K562 (cell line): Measurements from ENCODE around the gene AMZ2. TPM values are rescaled to one million over a fixed set of nuclear protein-coding genes. Genes with fewer than 3 reads are reported as not detected.
A peak's percentile ranks its signal among the peaks of the same experiment; 100 is the strongest.

Source experiments
- ATAC-seq: fragments of 200-7000 bp; cut with Tn5 transposase; 3 replicates; pipeline ENCODE4 v1.9.1; 2020; ENCODE audit warnings: moderate library complexity
- BruUV-seq: library from RNA; stranded (reverse); fragments of 400-500 nt; replicated peaks from 2 replicates; lab custom pipeline; 2021; lab: Mats Ljungman, UMichigan
- CTCF ChIA-PET: fragments of 300-600 bp; formaldehyde crosslinking; extraction: SDS; loops from one replicate; lab custom pipeline; 2021; ENCODE audit warnings: low intra/inter-chr PET ratio; lab: Yijun Ruan, JAX
- POLR2A ChIA-PET: fragments of 300-600, 350-650 bp; sonication (Branson Sonifier 250); formaldehyde crosslinking; extraction: SDS; loops from one replicate; lab custom pipeline; 2021; ENCODE audit warnings: antibody characterized with exemption, inconsistent platforms; lab: Yijun Ruan, JAX
- DNase-seq, 4 experiments: peaks; one replicate each; pipeline versions ENCODE4 v3.0.0 to v3.0.0-alpha.2; 2011 to 2018; ENCODE audit warnings: low spot score in 3 of 4, mixed read lengths in 3 of 4; ENCODE audit errors: extremely low read depth in 1 of 4
- FAIRE-seq: peaks from 2 replicates; lab custom pipeline; 2011; peaks lifted over from hg19 to GRCh38; lab: Jason Lieb, UNC
- H2AFZ ChIP-seq: 2 replicates; pipeline ENCODE4 v1.6.0; 2011; ENCODE audit warnings: low read depth, low read length, control low read depth, inconsistent platforms
- H3K27ac ChIP-seq: fragments of 200-600 bp; 3 replicates; pipeline ENCODE4 v1.8.0; 2011; ENCODE audit warnings: low read depth, mild to moderate bottlenecking, control low read depth, inconsistent platforms, low read length, moderate library complexity, mixed read lengths; ENCODE audit errors: extremely low read depth
- H3K27me3 ChIP-seq, 2 experiments: fragments of 300-600 bp in 1 of 2; 2 replicates in 1 of 2; 3 replicates in 1 of 2; pipeline versions ENCODE4 v1.6.0 to v1.8.0; 2011; ENCODE audit warnings: inconsistent platforms in 2 of 2, low read length in 2 of 2, mild to moderate bottlenecking in 1 of 2, mixed read lengths in 1 of 2, moderate library complexity in 1 of 2; ENCODE audit not compliant: control insufficient read depth in 2 of 2, insufficient read depth in 2 of 2
- H3K36me3 ChIP-seq: fragments of 300-600 bp; 3 replicates; pipeline ENCODE4 v1.8.0; 2011; ENCODE audit warnings: mild to moderate bottlenecking, low read length, inconsistent platforms; ENCODE audit not compliant: control insufficient read depth, insufficient read depth
- H3K4me1 ChIP-seq, 2 experiments: fragments of 200-600 bp in 1 of 2; replicated peaks in 1 of 2; 2 replicates in 1 of 2; 3 replicates in 1 of 2; pipeline versions ENCODE4 v1.5.1 to v1.8.0; 2011; ENCODE audit warnings: inconsistent platforms in 2 of 2, low read length in 2 of 2, mild to moderate bottlenecking in 1 of 2, mixed read lengths in 1 of 2, moderate library complexity in 1 of 2; ENCODE audit not compliant: control insufficient read depth in 2 of 2, insufficient read depth in 2 of 2
- H3K4me2 ChIP-seq: 2 replicates; pipeline ENCODE4 v1.6.1; 2011; ENCODE audit warnings: low read length, control low read depth, inconsistent platforms, mixed read lengths; ENCODE audit not compliant: insufficient read depth
- H3K4me3 ChIP-seq: fragments of 200-600 bp; sonication (generic), shearing (Covaris generic); 2 replicates; pipeline ENCODE4 v1.5.1; 2016; ENCODE audit warnings: control low read depth, inconsistent platforms
- H3K79me2 ChIP-seq: fragments of 200-600 bp; 3 replicates; pipeline ENCODE4 v1.8.0; 2011; ENCODE audit warnings: low read length, inconsistent platforms; ENCODE audit not compliant: control insufficient read depth, insufficient read depth
- H3K9ac ChIP-seq, 2 experiments: 2 replicates each; pipeline versions ENCODE4 v1.6.0 to v1.6.1; 2011; ENCODE audit warnings: low read depth in 2 of 2, low read length in 2 of 2, control low read depth in 1 of 2, inconsistent platforms in 1 of 2, mild to moderate bottlenecking in 1 of 2, mixed read lengths in 1 of 2; ENCODE audit not compliant: insufficient read depth in 1 of 2
- H3K9me1 ChIP-seq: one replicate; pipeline ENCODE4 v1.6.0; 2011; ENCODE audit warnings: inconsistent platforms, mild to moderate bottlenecking, low read length, moderate library complexity; ENCODE audit not compliant: control insufficient read depth, insufficient read depth
- H3K9me3 ChIP-seq: replicated peaks from 2 replicates; pipeline ENCODE4 v1.5.1; 2011; ENCODE audit warnings: low read depth, low read length, inconsistent platforms; ENCODE audit not compliant: control insufficient read depth, insufficient read depth
- H4K20me1 ChIP-seq: replicated peaks from 2 replicates; pipeline ENCODE4 v1.6.1; 2011; ENCODE audit warnings: low read length, inconsistent platforms, mixed read lengths; ENCODE audit not compliant: control insufficient read depth, insufficient read depth
- CC2D1A ChIP-seq: fragments of 450-650 bp; IDR thresholded peaks from 2 replicates; pipeline ENCODE4 v1.6.1; 2017; ENCODE audit warnings: mild to moderate bottlenecking
- EGR1 ChIP-seq: fragments of 450-650 bp; conservative IDR thresholded peaks from 2 replicates; pipeline ENCODE4 v1.6.1; 2017; ENCODE audit warnings: mild to moderate bottlenecking
- HDAC2 ChIP-seq: fragments of 450-650 bp; IDR thresholded peaks from 2 replicates; pipeline ENCODE4 v1.6.1; 2016; ENCODE audit warnings: mild to moderate bottlenecking
- KDM5B ChIP-seq: fragments of 200-600 bp; sonication (generic); IDR thresholded peaks from 2 replicates; pipeline ENCODE4 v1.6.1; 2012; ENCODE audit warnings: low read depth, mild to moderate bottlenecking, moderate library complexity, low read length, control low read depth, inconsistent platforms; ENCODE audit not compliant: insufficient replicate concordance
- SMC3 ChIP-seq: conservative IDR thresholded peaks from 2 replicates; pipeline ENCODE4 v1.6.1; 2011; ENCODE audit warnings: low read depth, low read length, improper control_type of control experiment; ENCODE audit not compliant: insufficient read depth
- U2AF2 ChIP-seq: fragments of 200-400 bp; formaldehyde crosslinking; optimal IDR thresholded peaks from 2 replicates; pipeline ENCODE3; 2017; ENCODE audit warnings: low read depth, mild to moderate bottlenecking, low read length
- WGBS: fragments of 100-300 bp; shearing (Covaris generic); methylation state at CpG from one replicate; pipeline ENCODE4 v1.1.6; 2016; ENCODE audit warnings: low coverage, mixed read lengths; ENCODE audit not compliant: insufficient coverage; ENCODE audit errors: missing lambda C conversion rate; 5-methylcytosine and 5-hydroxymethylcytosine counted together
- in situ Hi-C: fragments of 300-500 bp; cut with MboI; formaldehyde crosslinking; loops from 4 replicates; pipeline ENCODE4 v1.15.0; 2018; ENCODE audit warnings: inconsistent platforms, mixed read lengths
- intact Hi-C: fragments of 100-400 bp; cut with micrococcal nuclease; formaldehyde crosslinking; loops from 2 replicates; pipeline ENCODE4 v1.14.2; 2022
- polyA plus RNA-seq, 8 experiments: library from polyadenylated mRNA; depleted of rRNA in 4 of 8; stranded (reverse) in 5 of 8; unstranded in 3 of 8; fragments of >200 nt; fragmentation: Nextera tagmentation in 2 of 8; fragmentation: Illumina TruSeq in 1 of 8; extraction: Ambion mirVana in 2 of 8; extraction: Trizol in 1 of 8; gene quantifications; 2 replicates each; pipeline versions ENCODE4 v1.2.1 to v1.2.3, GENCODE V29; 2011 to 2014; ENCODE audit warnings: inconsistent platforms in 1 of 8, missing spikeins in 1 of 8
- total RNA-seq, 7 experiments: library from RNA; depleted of rRNA in 6 of 7; stranded (reverse); fragments of >200 nt in 6 of 7; fragmentation: Illumina TruSeq in 2 of 7; extraction: Trizol in 2 of 7; gene quantifications; 2 replicates each; pipeline versions ENCODE4 v1.2.1 to v1.2.3, GENCODE V29; 2011 to 2021; ENCODE audit warnings: low replicate concordance in 1 of 7
- TF ChIP-seq, protein P1 (sequence below): fragments of 250-450 bp; sonication (Bioruptor Pico); IDR thresholded peaks from 2 replicates; pipeline ENCODE4 v1.4.0; 2020; ENCODE audit warnings: mild to moderate bottlenecking
- TF ChIP-seq, protein P2 (sequence below): fragments of 450-650 bp; IDR thresholded peaks from 2 replicates; pipeline ENCODE4 v1.6.1; 2016; ENCODE audit warnings: low read depth, mild to moderate bottlenecking, moderate library complexity

The AMZ2 gene
- total and polyA plus RNA-seq, 9 of the 15 experiments (the other 6 are each of a cell fraction or from before 2014, with no cell fraction given): 22.6 to 92.2 (median 52.6) TPM

DNA sequence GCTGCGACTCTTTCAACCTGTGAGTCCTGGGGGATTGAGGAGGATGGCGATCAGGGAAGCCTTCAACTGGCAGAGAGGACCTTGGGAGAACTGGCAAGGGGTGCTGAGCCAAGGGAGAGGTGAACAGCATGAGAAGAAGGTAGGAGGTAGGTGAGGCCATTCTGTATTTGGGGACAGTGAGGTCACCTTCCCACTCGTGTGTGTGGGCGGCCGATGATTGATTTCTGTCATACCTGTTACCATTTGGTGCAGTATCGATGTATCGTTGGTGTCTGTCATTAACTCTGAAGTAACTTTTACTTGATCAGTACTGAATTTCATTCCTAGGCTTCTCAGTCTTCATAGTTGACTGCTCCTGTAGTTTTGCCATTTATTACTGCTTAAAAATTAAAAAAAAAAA lies 47.2 kb downstream of the AMZ2 start:
- intact Hi-C loops: no loop called here
- no TSS peak for BruUV-seq

DNA sequence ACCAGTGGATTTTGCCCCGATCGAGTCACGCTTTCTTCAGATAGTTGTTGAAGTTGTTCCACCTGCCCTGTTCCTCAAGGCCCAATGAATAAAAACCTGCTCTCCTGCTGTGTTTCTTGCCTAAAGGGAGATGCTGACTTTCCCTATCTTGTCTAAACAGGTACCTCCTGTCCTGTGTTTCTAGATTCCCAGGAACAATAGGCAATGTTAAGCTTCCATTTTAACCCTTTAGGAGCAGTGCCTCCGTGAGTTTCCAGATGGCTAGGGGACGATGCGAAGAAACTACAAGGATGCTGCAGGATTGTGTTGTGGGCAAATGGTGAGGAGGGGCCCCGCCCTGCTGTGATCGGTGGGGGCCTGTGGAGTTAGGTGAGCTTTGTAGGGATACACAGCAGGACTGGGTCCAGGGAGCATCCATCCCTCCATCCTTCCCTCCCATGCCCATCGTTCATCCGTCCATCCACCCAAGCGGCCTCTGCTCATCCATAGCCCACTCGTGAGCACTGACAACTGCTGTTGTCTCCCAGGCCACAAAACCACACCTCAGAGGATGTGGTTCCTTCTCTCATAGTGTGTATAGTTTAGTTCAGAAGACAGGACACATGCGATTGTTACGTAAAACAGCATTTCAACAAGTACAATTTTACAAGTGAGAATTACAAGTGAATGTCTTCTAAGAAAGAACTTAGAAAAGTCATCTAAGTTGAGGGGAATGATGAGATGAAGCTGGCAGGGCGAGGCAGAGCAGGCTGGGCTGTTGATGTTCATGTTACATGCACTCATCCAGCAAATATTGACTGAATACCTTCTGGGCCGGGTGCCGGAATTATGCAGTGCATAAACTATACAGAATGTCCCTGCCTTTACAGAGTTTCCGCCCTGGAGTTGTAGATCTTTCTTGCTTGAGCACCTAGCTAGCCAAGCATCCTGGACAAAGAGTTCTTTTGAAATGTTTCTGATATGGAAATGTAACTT lies 48.7 kb downstream of the AMZ2 start:
- DNase-seq (no peak), ATAC-seq (no peak), FAIRE-seq (no peak)
- no peak overlapping the region for H2AFZ ChIP-seq
- no peaks in the 10 kb centered on the region for H3K36me3 ChIP-seq
- intact Hi-C loops: no loop called here
- ChIA-PET POLR2A (interaction anchor here (1.1 kb wide), 1 partner anchor 49 kb away, joined by 3 read pairs; the partner anchor contains the start of gene AMZ2), CTCF (no interaction called here)
- in situ Hi-C loops: no loop called here
- H3K27me3 ChIP-seq: peaks cover 12 to 21% of the 10 kb centered on the region in 2 experiments; a peak in 4 of 5 replicates
- peaks cover 8% of the 10 kb centered on the region in 2 experiments for H3K4me1 ChIP-seq
- H4K20me1 ChIP-seq: no peaks in the 10 kb centered on the region
- H3K9me1 ChIP-seq: no peaks in the 10 kb centered on the region
- H3K4me3 ChIP-seq: no peak overlapping the region
- H3K27ac ChIP-seq: no peak overlapping the region
- no TSS peak for BruUV-seq
- H3K79me2 ChIP-seq: no peaks in the 10 kb centered on the region
- 19% methylated on average over 18 of the region's 18 CpGs for WGBS
- H3K4me2 ChIP-seq: no peak overlapping the region
- H3K9ac ChIP-seq: no peak overlapping the region
- no peaks in the 10 kb centered on the region for H3K9me3 ChIP-seq
- TF ChIP-seq KDM5B: no peak
- TF ChIP-seq SMC3: no peak
- TF ChIP-seq, protein P1, sequence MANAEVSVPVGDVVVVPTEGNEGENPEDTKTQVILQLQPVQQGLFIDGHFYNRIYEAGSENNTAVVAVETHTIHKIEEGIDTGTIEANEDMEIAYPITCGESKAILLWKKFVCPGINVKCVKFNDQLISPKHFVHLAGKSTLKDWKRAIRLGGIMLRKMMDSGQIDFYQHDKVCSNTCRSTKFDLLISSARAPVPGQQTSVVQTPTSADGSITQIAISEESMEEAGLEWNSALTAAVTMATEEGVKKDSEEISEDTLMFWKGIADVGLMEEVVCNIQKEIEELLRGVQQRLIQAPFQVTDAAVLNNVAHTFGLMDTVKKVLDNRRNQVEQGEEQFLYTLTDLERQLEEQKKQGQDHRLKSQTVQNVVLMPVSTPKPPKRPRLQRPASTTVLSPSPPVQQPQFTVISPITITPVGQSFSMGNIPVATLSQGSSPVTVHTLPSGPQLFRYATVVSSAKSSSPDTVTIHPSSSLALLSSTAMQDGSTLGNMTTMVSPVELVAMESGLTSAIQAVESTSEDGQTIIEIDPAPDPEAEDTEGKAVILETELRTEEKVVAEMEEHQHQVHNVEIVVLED (CRISPR knock-in tag): no peak
- TF ChIP-seq, protein P2, sequence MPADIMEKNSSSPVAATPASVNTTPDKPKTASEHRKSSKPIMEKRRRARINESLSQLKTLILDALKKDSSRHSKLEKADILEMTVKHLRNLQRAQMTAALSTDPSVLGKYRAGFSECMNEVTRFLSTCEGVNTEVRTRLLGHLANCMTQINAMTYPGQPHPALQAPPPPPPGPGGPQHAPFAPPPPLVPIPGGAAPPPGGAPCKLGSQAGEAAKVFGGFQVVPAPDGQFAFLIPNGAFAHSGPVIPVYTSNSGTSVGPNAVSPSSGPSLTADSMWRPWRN: no peak
- TF ChIP-seq U2AF2: no peak
- TF ChIP-seq CC2D1A: no peak

More for the DNA sequence above, 47.2 kb downstream of the AMZ2 start:
- TF ChIP-seq EGR1: peak; percentile 51
- no peak for TF ChIP-seq HDAC2
- ATAC-seq (no peak), DNase-seq (no peak), FAIRE-seq (no peak)
- peaks cover 7 to 16% of the 10 kb centered on the region in 2 experiments; a peak in 4 of 5 replicates for H3K27me3 ChIP-seq
- WGBS: 24% methylated on average over 6 of the region's 7 CpGs
- in situ Hi-C loops: no loop called here
- ChIA-PET POLR2A (no interaction called here), CTCF (no interaction called here)
- H3K4me2 ChIP-seq: no peak overlapping the region
- H3K4me3 ChIP-seq: no peak overlapping the region
- H3K79me2 ChIP-seq: no peaks in the 10 kb centered on the region
- no peaks in the 10 kb centered on the region for H4K20me1 ChIP-seq
- H3K27ac ChIP-seq: no peak overlapping the region
- peaks cover 8 to 22% of the 10 kb centered on the region in 2 experiments for H3K4me1 ChIP-seq
- no peaks in the 10 kb centered on the region for H3K36me3 ChIP-seq
- H3K9me3 ChIP-seq: no peaks in the 10 kb centered on the region
- H2AFZ ChIP-seq: no peak overlapping the region
- no peaks in the 10 kb centered on the region for H3K9me1 ChIP-seq
- no peak overlapping the region for H3K9ac ChIP-seq
